ENCODE data around the gene SELENOM. TPM values are rescaled to one million over a fixed set of nuclear protein-coding genes. Genes with fewer than 3 reads are reported as not detected.

Gene SELENOM
- 40.9 TPM for total RNA-seq (ENCODE audit: unreplicated experiment)
- long read RNA-seq, transcript SELENOM-201 (5 exons, 694 nt), result major isoform, 39 of 40 reads
- long read RNA-seq, partial matches to known transcripts, result 0 of 40 reads
- long read RNA-seq, other reads (novel, unspliced or antisense), result 1 of 40 reads

GRCh38 chr22:31107178-31107893, at the start of gene SELENOM:
SELENOM (minus strand) TSS chr22:31107568; CDS start chr22:31107505, 63 bp downstream.
- H3K9me3 Mint-ChIP-seq (ENCODE audit: unreplicated experiment), result peaks cover 9% of the 10 kb centered on the region
- H3K4me3 Mint-ChIP-seq (ENCODE audit: unreplicated experiment), result peak within 1 kb of the TSS; percentile 91
- H3K27me3 Mint-ChIP-seq (ENCODE audit: unreplicated experiment), result peaks cover 13% of the 10 kb centered on the region
- peaks cover 3% of the 10 kb centered on the region for H3K4me1 Mint-ChIP-seq (ENCODE audit: low read depth, unreplicated experiment)
- TF ChIP-seq CTCF (IDR thresholded peaks at IDR 0.05; ENCODE audit: partially characterized antibody, unreplicated experiment), result peak; percentile 75
- DNase-seq, result peak; percentile 93
- H3K36me3 Mint-ChIP-seq (ENCODE audit: unreplicated experiment), result no peaks in the 10 kb centered on the region
- H3K27ac Mint-ChIP-seq (ENCODE audit: unreplicated experiment), result peak within 1 kb of the TSS; percentile 87

GRCh38 chr22:31155422-31155821, 48.1 kb upstream of the SELENOM start:
- H3K36me3 Mint-ChIP-seq (ENCODE audit: unreplicated experiment), result peaks cover 4% of the 10 kb centered on the region
- H3K27ac Mint-ChIP-seq (ENCODE audit: unreplicated experiment), result peak overlapping the region; percentile 8
- no peak for TF ChIP-seq CTCF (IDR thresholded peaks at IDR 0.05; ENCODE audit: partially characterized antibody, unreplicated experiment)
- no peaks in the 10 kb centered on the region for H3K9me3 Mint-ChIP-seq (ENCODE audit: unreplicated experiment)
- H3K27me3 Mint-ChIP-seq (ENCODE audit: unreplicated experiment), result peaks cover 8% of the 10 kb centered on the region
- DNase-seq, result no peak
- H3K4me3 Mint-ChIP-seq (ENCODE audit: unreplicated experiment), result no peak overlapping the region
- H3K4me1 Mint-ChIP-seq (ENCODE audit: low read depth, unreplicated experiment), result no peaks in the 10 kb centered on the region

GRCh38 chr22:31154975-31155374, 47.6 kb upstream of the SELENOM start:
- Mint-ChIP-seq H3K27me3 (ENCODE audit: unreplicated experiment) (peaks cover 8% of the 10 kb centered on the region), H3K4me1 (ENCODE audit: low read depth, unreplicated experiment) (no peaks in the 10 kb centered on the region)
- TF ChIP-seq CTCF (IDR thresholded peaks at IDR 0.05; ENCODE audit: partially characterized antibody, unreplicated experiment), result no peak

GRCh38 chr22:31153357-31153756, 46.0 kb upstream of the SELENOM start:
- Mint-ChIP-seq H3K9me3 (ENCODE audit: unreplicated experiment) (no peaks in the 10 kb centered on the region), H3K27ac (ENCODE audit: unreplicated experiment) (no peak overlapping the region)

More at GRCh38 chr22:31154975-31155374, 47.6 kb upstream of the SELENOM start:
- Mint-ChIP-seq H3K27ac (ENCODE audit: unreplicated experiment) (no peak overlapping the region), H3K36me3 (ENCODE audit: unreplicated experiment) (peaks cover 4% of the 10 kb centered on the region), H3K4me3 (ENCODE audit: unreplicated experiment) (no peak overlapping the region), H3K9me3 (ENCODE audit: unreplicated experiment) (no peaks in the 10 kb centered on the region)
- DNase-seq, result no peak

More at GRCh38 chr22:31153357-31153756, 46.0 kb upstream of the SELENOM start:
- H3K27me3 Mint-ChIP-seq (ENCODE audit: unreplicated experiment), result peaks cover 5% of the 10 kb centered on the region
- no peak overlapping the region for H3K4me3 Mint-ChIP-seq (ENCODE audit: unreplicated experiment)
- H3K4me1 Mint-ChIP-seq (ENCODE audit: low read depth, unreplicated experiment), result no peaks in the 10 kb centered on the region
- DNase-seq, result no peak
- no peak for TF ChIP-seq CTCF (IDR thresholded peaks at IDR 0.05; ENCODE audit: partially characterized antibody, unreplicated experiment)
- no peaks in the 10 kb centered on the region for H3K36me3 Mint-ChIP-seq (ENCODE audit: unreplicated experiment)

Data from glutamatergic neuron (in vitro differentiated cells).